A549 treated with AZD2906 at 1 μM for 4 hours (cell line): ENCODE data around the gene HBM. TPM values are rescaled to one million over a fixed set of nuclear protein-coding genes. Genes with fewer than 3 reads are reported as not detected.

Experiments
- total RNA-seq: library from RNA; stranded (reverse); fragments of 200-300 nt; extraction: Qiagen RNA extraction; gene quantifications from 5 replicates; pipeline ENCODE4 v1.2.3, GENCODE V29; 2022

HBM gene
- total RNA-seq: not detected in 5 replicates

DNA sequence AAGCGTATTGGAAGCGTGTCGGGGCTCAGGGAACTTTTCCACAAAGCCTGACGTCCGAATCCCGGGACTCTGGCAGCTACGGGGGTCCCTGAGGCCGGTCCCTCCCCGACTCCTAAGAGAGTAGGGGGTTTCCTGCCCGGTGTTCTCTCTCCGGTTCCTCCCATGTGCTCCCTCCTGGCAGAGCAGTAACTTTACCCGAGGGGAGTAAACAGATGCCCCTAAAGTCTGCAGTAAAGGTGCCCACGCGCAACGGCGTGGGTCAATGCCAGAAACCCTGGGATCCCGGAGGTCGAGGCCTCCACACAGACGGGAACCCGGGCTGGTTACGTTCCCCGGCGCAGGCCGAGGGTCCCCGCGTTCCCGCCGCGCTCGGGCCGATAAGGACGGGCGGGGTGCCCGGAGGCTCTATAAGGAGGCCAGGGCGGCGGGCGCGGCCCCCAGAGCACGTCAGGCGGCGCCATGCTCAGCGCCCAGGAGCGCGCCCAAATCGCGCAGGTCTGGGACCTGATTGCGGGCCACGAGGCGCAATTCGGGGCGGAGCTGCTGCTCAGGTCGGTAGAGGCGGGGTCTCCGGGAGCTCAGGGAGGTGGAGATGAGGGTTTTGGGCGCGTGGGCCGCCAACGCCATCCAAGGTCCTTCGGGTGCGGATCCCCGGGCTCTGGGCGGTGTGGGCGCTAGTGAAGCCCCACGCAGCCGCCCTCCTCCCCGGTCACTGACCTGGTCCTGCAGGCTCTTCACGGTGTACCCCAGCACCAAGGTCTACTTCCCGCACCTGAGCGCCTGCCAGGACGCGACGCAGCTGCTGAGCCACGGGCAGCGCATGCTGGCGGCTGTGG is at the start of gene HBM:
TSS of gene HBM (plus strand) at position 440 of the 836 bp plus-strand sequence. CDS start at position 460, 20 bp downstream.

DNA sequence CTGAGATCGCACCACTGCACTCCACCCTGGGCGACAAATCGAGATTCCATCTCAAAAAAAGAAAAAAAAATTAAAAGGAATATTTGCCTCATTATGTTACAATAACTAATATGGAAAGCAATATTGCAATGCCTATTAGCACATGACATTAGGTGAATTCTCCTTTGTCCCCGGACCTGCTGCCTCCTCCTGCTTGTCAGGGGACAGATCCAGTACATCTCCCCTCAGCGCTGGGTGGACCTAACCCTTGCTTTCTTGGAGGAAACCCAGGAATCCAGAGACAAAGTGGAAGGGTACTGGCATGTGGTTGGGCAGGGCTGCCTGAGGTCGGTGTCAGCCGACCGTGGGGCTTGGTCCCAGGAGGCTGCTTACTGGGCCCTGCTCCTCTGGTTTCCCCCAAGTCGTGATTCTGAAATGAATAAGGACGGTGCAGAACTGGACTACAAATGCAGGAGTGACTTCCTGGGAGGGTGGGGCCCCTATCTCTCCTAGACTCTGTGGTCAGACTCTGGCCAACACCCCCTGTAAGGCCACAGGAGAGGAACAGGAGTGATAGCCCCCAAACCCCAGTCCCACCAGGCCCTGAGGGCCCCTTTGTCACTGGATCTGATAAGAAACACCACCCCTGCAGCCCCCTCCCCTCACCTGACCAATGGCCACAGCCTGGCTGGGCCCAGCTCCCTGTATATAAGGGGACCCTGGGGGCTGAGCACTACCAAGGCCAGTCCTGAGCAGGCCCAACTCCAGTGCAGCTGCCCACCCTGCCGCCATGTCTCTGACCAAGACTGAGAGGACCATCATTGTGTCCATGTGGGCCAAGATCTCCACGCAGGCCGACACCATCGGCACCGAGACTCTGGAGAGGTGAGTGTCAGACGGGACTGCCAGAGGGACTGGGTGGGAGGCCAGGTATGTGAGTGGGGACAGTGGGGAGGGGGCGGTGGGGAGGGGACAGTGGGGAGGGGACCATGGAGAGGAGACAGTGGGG is 13.3 kb upstream of the HBM start, which contains the start of gene HBZ:
TSS of gene HBZ (plus strand) at position 504 of the 988 bp plus-strand sequence. CDS start at position 770, 266 bp downstream.

GRCh38 chr16:172374-172941 is 6.7 kb downstream of the HBM start, which contains the start of gene HBA2:
Gene HBA2 (plus strand): TSS chr16:172876. CDS start chr16:172913, 37 bp downstream.

DNA sequence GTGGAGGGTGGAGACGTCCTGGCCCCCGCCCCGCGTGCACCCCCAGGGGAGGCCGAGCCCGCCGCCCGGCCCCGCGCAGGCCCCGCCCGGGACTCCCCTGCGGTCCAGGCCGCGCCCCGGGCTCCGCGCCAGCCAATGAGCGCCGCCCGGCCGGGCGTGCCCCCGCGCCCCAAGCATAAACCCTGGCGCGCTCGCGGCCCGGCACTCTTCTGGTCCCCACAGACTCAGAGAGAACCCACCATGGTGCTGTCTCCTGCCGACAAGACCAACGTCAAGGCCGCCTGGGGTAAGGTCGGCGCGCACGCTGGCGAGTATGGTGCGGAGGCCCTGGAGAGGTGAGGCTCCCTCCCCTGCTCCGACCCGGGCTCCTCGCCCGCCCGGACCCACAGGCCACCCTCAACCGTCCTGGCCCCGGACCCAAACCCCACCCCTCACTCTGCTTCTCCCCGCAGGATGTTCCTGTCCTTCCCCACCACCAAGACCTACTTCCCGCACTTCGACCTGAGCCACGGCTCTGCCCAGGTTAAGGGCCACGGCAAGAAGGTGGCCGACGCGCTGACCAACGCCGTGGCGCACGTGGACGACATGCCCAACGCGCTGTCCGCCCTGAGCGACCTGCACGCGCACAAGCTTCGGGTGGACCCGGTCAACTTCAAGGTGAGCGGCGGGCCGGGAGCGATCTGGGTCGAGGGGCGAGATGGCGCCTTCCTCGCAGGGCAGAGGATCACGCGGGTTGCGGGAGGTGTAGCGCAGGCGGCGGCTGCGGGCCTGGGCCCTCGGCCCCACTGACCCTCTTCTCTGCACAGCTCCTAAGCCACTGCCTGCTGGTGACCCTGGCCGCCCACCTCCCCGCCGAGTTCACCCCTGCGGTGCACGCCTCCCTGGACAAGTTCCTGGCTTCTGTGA is 11.0 kb downstream of the HBM start, which contains the start of gene HBA1:
TSS of gene HBA1 (plus strand) at position 204 of the 906 bp plus-strand sequence. CDS start at position 241, 37 bp downstream.

DNA sequence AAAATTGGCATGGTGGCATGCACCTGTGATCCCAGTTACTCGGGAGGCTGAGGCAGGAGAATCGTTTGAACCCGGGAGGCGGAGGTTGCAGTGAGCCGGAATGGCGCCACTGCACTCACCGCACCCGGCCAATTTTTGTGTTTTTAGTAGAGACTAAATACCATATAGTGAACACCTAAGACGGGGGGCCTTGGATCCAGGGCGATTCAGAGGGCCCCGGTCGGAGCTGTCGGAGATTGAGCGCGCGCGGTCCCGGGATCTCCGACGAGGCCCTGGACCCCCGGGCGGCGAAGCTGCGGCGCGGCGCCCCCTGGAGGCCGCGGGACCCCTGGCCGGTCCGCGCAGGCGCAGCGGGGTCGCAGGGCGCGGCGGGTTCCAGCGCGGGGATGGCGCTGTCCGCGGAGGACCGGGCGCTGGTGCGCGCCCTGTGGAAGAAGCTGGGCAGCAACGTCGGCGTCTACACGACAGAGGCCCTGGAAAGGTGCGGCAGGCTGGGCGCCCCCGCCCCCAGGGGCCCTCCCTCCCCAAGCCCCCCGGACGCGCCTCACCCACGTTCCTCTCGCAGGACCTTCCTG is 14.4 kb downstream of the HBM start, which contains the start of gene HBQ1:
TSS of gene HBQ1 (plus strand) at position 359 of the 575 bp plus-strand sequence. CDS start at position 387, 28 bp downstream.

Other genes starting within 250 kb of the HBM start
- 31.2 to 36.0 TPM (median 35.2 TPM) in 5 replicates for gene POLR3K, start 112.4 kb upstream of the HBM start, total RNA-seq
- 58.6 to 78.9 TPM (median 71.2 TPM) in 5 replicates for gene SNRNP25, start 112.2 kb upstream of the HBM start, total RNA-seq
- gene RHBDF1, start 93.3 kb upstream of the HBM start, total RNA-seq: 18.9 to 30.3 TPM (median 28.2 TPM) in 5 replicates
- gene MPG, start 87.8 kb upstream of the HBM start, total RNA-seq: 61.1 to 77.6 TPM (median 76.5 TPM) in 5 replicates
- 20.2 to 30.1 TPM (median 27.5 TPM) in 5 replicates for gene NPRL3, start 27.3 kb upstream of the HBM start, total RNA-seq
- gene HBZ, start 13.3 kb upstream of the HBM start, total RNA-seq: 0.10 TPM in 1 of 5 replicates, not detected in the others
- 0.45 to 0.62 TPM in 2 of 5 replicates, not detected in the others for gene HBA2, start 6.9 kb downstream of the HBM start, total RNA-seq
- 1.1 to 2.4 TPM (median 1.8 TPM) in 5 replicates for gene HBA1, start 10.7 kb downstream of the HBM start, total RNA-seq
- 4.5 to 8.0 TPM (median 7.3 TPM) in 5 replicates for gene HBQ1, start 14.5 kb downstream of the HBM start, total RNA-seq
- 40.3 to 50.6 TPM (median 43.6 TPM) in 5 replicates for gene LUC7L, start 63.5 kb downstream of the HBM start, total RNA-seq
- 43.7 to 49.1 TPM (median 49.0 TPM) in 5 replicates for gene FAM234A, start 68.8 kb downstream of the HBM start, total RNA-seq
- 2.9 to 4.9 TPM (median 4.4 TPM) in 5 replicates for gene RGS11, start 110.0 kb downstream of the HBM start, total RNA-seq
- 2.0 to 3.1 TPM (median 2.7 TPM) in 5 replicates for gene ARHGDIG, start 114.6 kb downstream of the HBM start, total RNA-seq
- 0.15 to 0.50 TPM (median 0.31 TPM) in 5 replicates for gene PDIA2, start 117.2 kb downstream of the HBM start, total RNA-seq
- gene AXIN1, start 186.7 kb downstream of the HBM start, total RNA-seq: 28.7 to 33.3 TPM (median 32.1 TPM) in 5 replicates
- 120 to 138 TPM (median 130 TPM) in 5 replicates for gene MRPL28, start 204.6 kb downstream of the HBM start, total RNA-seq
- gene PGAP6, start 216.0 kb downstream of the HBM start, total RNA-seq: 27.1 to 40.0 TPM (median 35.2 TPM) in 5 replicates
- gene NME4, start 231.2 kb downstream of the HBM start, total RNA-seq: 264 to 457 TPM (median 451 TPM) in 5 replicates
- 21.4 to 30.7 TPM (median 29.9 TPM) in 5 replicates for gene DECR2, start 235.9 kb downstream of the HBM start, total RNA-seq